Memory B cell (primary cell): ENCODE results near the gene NCDN.

ENCODE experiments used
- ATAC-seq: fragments of 150-1000 bp; cut with Tn5 transposase; 2 replicates; pipeline ENCODE4 v1.10.0; 2021; ENCODE audit warnings: low read depth, mild to moderate bottlenecking, moderate library complexity
- DNase-seq, 2 donors: peaks; one replicate each; pipeline ENCODE4 v3.0.0; 2022; ENCODE audit warnings: low spot score in 2 of 2
- H3K27ac Mint-ChIP-seq: one replicate; pipeline ENCODE4 v1.8.0; 2022; ENCODE audit warnings: mild to moderate bottlenecking, moderate library complexity, mixed read lengths
- H3K27me3 Mint-ChIP-seq: one replicate; pipeline ENCODE4 v1.8.0; 2022; ENCODE audit warnings: mixed read lengths
- H3K36me3 Mint-ChIP-seq: one replicate; pipeline ENCODE4 v1.8.0; 2022; ENCODE audit warnings: mild to moderate bottlenecking, mixed read lengths
- H3K4me1 Mint-ChIP-seq: one replicate; pipeline ENCODE4 v1.8.0; 2022; ENCODE audit warnings: mixed read lengths
- H3K4me3 Mint-ChIP-seq: one replicate; pipeline ENCODE4 v1.8.0; 2022; ENCODE audit warnings: mild to moderate bottlenecking, moderate library complexity, mixed read lengths
- H3K9me3 Mint-ChIP-seq: one replicate; pipeline ENCODE4 v1.8.0; 2022; ENCODE audit warnings: mixed read lengths

The NCDN gene

GRCh38 chr1:35557611-35558373 lies at the start of gene NCDN:
TSS of gene NCDN (plus strand) at chr1:35557799. CDS start at chr1:35558191, 392 bp downstream.
- H3K9me3 Mint-ChIP-seq, result no peaks in the 10 kb centered on the region
- H3K4me1 Mint-ChIP-seq, result peaks cover 43% of the 10 kb centered on the region
- H3K36me3 Mint-ChIP-seq, result peaks cover 8% of the 10 kb centered on the region
- peak; percentile 93 for ATAC-seq
- peak within 1 kb of the TSS; percentile 97 for H3K4me3 Mint-ChIP-seq
- no peaks in the 10 kb centered on the region for H3K27me3 Mint-ChIP-seq
- peak; percentile 93 for DNase-seq
- peak within 1 kb of the TSS; percentile 96 for H3K27ac Mint-ChIP-seq

- Mint-ChIP-seq H3K27ac (no peak overlapping the region), H3K9me3 (no peaks in the 10 kb centered on the region), H3K4me3 (no peak overlapping the region), H3K4me1 (peaks cover 18% of the 10 kb centered on the region), H3K27me3 (no peaks in the 10 kb centered on the region), H3K36me3 (peaks cover 15% of the 10 kb centered on the region)
- ATAC-seq (no peak), DNase-seq (no peak)
These were observed 49.7 kb upstream of the NCDN start for GRCh38 chr1:35507947-35508346.

GRCh38 chr1:35509558-35509957 lies 48.0 kb upstream of the NCDN start:
- no peak overlapping the region for H3K4me3 Mint-ChIP-seq
- H3K4me1 Mint-ChIP-seq, result peaks cover 23% of the 10 kb centered on the region
- peaks cover 17% of the 10 kb centered on the region for H3K36me3 Mint-ChIP-seq
- H3K27me3 Mint-ChIP-seq, result no peaks in the 10 kb centered on the region
- no peaks in the 10 kb centered on the region for H3K9me3 Mint-ChIP-seq
- H3K27ac Mint-ChIP-seq, result no peak overlapping the region
- no peak for ATAC-seq
- no peak for DNase-seq

- H3K27ac Mint-ChIP-seq, result no peak overlapping the region
- H3K36me3 Mint-ChIP-seq, result peaks cover 18% of the 10 kb centered on the region
- no peak overlapping the region for H3K4me3 Mint-ChIP-seq
- DNase-seq, result no peak
- H3K27me3 Mint-ChIP-seq, result no peaks in the 10 kb centered on the region
- peaks cover 4% of the 10 kb centered on the region for H3K9me3 Mint-ChIP-seq
- no peak for ATAC-seq
- H3K4me1 Mint-ChIP-seq, result peaks cover 21% of the 10 kb centered on the region
These were observed 46.3 kb upstream of the NCDN start for GRCh38 chr1:35511305-35511704.

- DNase-seq (no peak), ATAC-seq (no peak)
- Mint-ChIP-seq H3K27me3 (no peaks in the 10 kb centered on the region), H3K27ac (no peak overlapping the region), H3K9me3 (peaks cover 24% of the 10 kb centered on the region), H3K4me3 (no peak overlapping the region), H3K4me1 (peaks cover 19% of the 10 kb centered on the region), H3K36me3 (peaks cover 42% of the 10 kb centered on the region)
These were observed 39.4 kb upstream of the NCDN start for GRCh38 chr1:35518183-35518582.

- Mint-ChIP-seq H3K36me3 (peaks cover 45% of the 10 kb centered on the region), H3K27me3 (no peaks in the 10 kb centered on the region), H3K27ac (no peak overlapping the region), H3K4me3 (no peak overlapping the region), H3K9me3 (peaks cover 26% of the 10 kb centered on the region), H3K4me1 (peaks cover 16% of the 10 kb centered on the region)
- ATAC-seq, result no peak
- no peak for DNase-seq
These were observed 38.2 kb upstream of the NCDN start for GRCh38 chr1:35519432-35519831.

- H3K4me3 Mint-ChIP-seq, result no peak overlapping the region
- no peak overlapping the region for H3K27ac Mint-ChIP-seq
- ATAC-seq (no peak), DNase-seq (no peak)
- peaks cover 10% of the 10 kb centered on the region for H3K4me1 Mint-ChIP-seq
- H3K36me3 Mint-ChIP-seq, result peaks cover 32% of the 10 kb centered on the region
- H3K9me3 Mint-ChIP-seq, result peaks cover 13% of the 10 kb centered on the region
- no peaks in the 10 kb centered on the region for H3K27me3 Mint-ChIP-seq
These were observed 33.5 kb upstream of the NCDN start for GRCh38 chr1:35524106-35524505.

GRCh38 chr1:35530168-35530567 lies 27.4 kb upstream of the NCDN start:
- Mint-ChIP-seq H3K36me3 (peaks cover 37% of the 10 kb centered on the region), H3K9me3 (peaks cover 8% of the 10 kb centered on the region), H3K27ac (no peak overlapping the region), H3K27me3 (no peaks in the 10 kb centered on the region), H3K4me1 (peaks cover 4% of the 10 kb centered on the region), H3K4me3 (no peak overlapping the region)
- DNase-seq, result no peak
- ATAC-seq, result no peak

- no peak overlapping the region for H3K4me3 Mint-ChIP-seq
These were observed 26.7 kb upstream of the NCDN start for GRCh38 chr1:35530946-35531345.

GRCh38 chr1:35531368-35531767 lies 26.2 kb upstream of the NCDN start:
- Mint-ChIP-seq H3K36me3 (peaks cover 35% of the 10 kb centered on the region), H3K27me3 (no peaks in the 10 kb centered on the region), H3K4me3 (no peak overlapping the region), H3K27ac (no peak overlapping the region), H3K9me3 (peaks cover 8% of the 10 kb centered on the region), H3K4me1 (peaks cover 9% of the 10 kb centered on the region)
- ATAC-seq (no peak), DNase-seq (no peak)

More at GRCh38 chr1:35530946-35531345, 26.7 kb upstream of the NCDN start:
- Mint-ChIP-seq H3K4me1 (peaks cover 9% of the 10 kb centered on the region), H3K9me3 (peaks cover 8% of the 10 kb centered on the region), H3K27me3 (no peaks in the 10 kb centered on the region), H3K36me3 (peaks cover 35% of the 10 kb centered on the region), H3K27ac (no peak overlapping the region)
- DNase-seq (no peak), ATAC-seq (no peak)

- DNase-seq, result no peak
- no peaks in the 10 kb centered on the region for H3K27me3 Mint-ChIP-seq
- H3K27ac Mint-ChIP-seq, result no peak overlapping the region
- no peak overlapping the region for H3K4me3 Mint-ChIP-seq
- ATAC-seq, result no peak
- peaks cover 31% of the 10 kb centered on the region for H3K36me3 Mint-ChIP-seq
- H3K9me3 Mint-ChIP-seq, result peaks cover 3% of the 10 kb centered on the region
- H3K4me1 Mint-ChIP-seq, result peaks cover 9% of the 10 kb centered on the region
These were observed 24.9 kb upstream of the NCDN start for GRCh38 chr1:35532497-35533223.

- Mint-ChIP-seq H3K27ac (no peak overlapping the region), H3K36me3 (peaks cover 29% of the 10 kb centered on the region), H3K4me1 (peaks cover 12% of the 10 kb centered on the region), H3K4me3 (no peak overlapping the region), H3K27me3 (no peaks in the 10 kb centered on the region), H3K9me3 (peaks cover 2% of the 10 kb centered on the region)
- no peak for DNase-seq
- ATAC-seq, result no peak
These were observed 24.0 kb upstream of the NCDN start for GRCh38 chr1:35533586-35533985.

- Mint-ChIP-seq H3K4me3 (no peak overlapping the region), H3K9me3 (no peaks in the 10 kb centered on the region), H3K4me1 (peaks cover 25% of the 10 kb centered on the region), H3K27ac (no peak overlapping the region), H3K36me3 (peaks cover 18% of the 10 kb centered on the region), H3K27me3 (no peaks in the 10 kb centered on the region)
- no peak for ATAC-seq
- DNase-seq, result no peak
These were observed 22.4 kb upstream of the NCDN start for GRCh38 chr1:35535243-35535642.

- peaks cover 15% of the 10 kb centered on the region for H3K36me3 Mint-ChIP-seq
- no peak overlapping the region for H3K27ac Mint-ChIP-seq
- no peaks in the 10 kb centered on the region for H3K27me3 Mint-ChIP-seq
- ATAC-seq (no peak), DNase-seq (no peak)
- H3K4me1 Mint-ChIP-seq, result peaks cover 28% of the 10 kb centered on the region
- H3K4me3 Mint-ChIP-seq, result no peak overlapping the region
- H3K9me3 Mint-ChIP-seq, result no peaks in the 10 kb centered on the region
These were observed 20.9 kb upstream of the NCDN start for GRCh38 chr1:35536556-35537162.
